ENCODE results near the gene TAPT1.

- TF ChIP-seq, protein P1, sequence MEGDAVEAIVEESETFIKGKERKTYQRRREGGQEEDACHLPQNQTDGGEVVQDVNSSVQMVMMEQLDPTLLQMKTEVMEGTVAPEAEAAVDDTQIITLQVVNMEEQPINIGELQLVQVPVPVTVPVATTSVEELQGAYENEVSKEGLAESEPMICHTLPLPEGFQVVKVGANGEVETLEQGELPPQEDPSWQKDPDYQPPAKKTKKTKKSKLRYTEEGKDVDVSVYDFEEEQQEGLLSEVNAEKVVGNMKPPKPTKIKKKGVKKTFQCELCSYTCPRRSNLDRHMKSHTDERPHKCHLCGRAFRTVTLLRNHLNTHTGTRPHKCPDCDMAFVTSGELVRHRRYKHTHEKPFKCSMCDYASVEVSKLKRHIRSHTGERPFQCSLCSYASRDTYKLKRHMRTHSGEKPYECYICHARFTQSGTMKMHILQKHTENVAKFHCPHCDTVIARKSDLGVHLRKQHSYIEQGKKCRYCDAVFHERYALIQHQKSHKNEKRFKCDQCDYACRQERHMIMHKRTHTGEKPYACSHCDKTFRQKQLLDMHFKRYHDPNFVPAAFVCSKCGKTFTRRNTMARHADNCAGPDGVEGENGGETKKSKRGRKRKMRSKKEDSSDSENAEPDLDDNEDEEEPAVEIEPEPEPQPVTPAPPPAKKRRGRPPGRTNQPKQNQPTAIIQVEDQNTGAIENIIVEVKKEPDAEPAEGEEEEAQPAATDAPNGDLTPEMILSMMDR (conservative IDR thresholded peaks at IDR 0.05) = no peak
- no peak for TF ChIP-seq EZH2 (IDR thresholded peaks at IDR 0.05; ENCODE audit: low read depth)
Observed at GRCh38 chr4:16118090-16118489, 108.2 kb downstream of the TAPT1 start.

Data from PC-9 (cell line).